ENCODE measurements around the gene DYNC2I2.

DYNC2I2 gene

GRCh38 chr9:128636024-128636390 lies 20.6 kb downstream of the DYNC2I2 start:
- DNase-seq (ENCODE audit: low read depth), result no peak

DNA sequence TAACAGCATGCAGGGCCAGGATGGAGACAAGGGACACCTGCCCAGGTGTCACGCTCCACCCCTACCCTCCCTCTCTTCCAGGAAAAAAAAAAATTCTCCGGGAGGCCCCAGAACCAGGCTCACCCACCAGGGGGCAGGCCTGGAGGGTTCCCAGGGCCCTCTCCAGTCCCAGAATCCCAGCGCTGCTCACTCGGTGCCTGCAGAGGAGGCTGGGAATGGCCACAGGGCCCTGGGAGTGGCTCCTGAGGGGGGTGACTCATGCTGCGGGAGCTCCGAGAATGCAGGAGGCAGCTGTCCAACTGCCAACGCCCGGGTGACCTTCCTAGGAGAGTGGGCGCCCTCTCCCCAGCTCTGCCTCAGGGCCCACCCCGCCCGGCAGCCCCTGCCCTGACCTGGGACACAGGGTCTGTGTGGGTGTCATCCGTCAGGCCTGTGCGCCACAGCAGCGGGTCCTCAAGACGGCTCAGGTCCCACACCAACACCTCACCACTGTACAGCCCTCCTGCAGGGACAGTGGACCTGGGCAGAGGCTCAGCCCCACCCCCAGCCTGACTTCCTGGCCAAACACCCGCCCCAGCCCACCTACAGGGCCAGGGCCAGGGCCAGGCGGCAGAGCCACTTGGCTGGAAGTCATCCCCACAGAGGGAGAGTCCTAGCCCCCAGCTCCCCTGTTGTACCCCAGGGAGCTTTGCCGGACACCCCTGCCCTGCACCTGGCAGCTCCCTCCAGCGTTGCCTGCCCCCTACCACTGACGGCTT lies 21.2 kb downstream of the DYNC2I2 start:
- DNase-seq (ENCODE audit: low read depth), result peak; percentile 96

GRCh38 chr9:128634651-128635262 lies 21.9 kb downstream of the DYNC2I2 start:
- no peak for DNase-seq (ENCODE audit: low read depth)

DNA sequence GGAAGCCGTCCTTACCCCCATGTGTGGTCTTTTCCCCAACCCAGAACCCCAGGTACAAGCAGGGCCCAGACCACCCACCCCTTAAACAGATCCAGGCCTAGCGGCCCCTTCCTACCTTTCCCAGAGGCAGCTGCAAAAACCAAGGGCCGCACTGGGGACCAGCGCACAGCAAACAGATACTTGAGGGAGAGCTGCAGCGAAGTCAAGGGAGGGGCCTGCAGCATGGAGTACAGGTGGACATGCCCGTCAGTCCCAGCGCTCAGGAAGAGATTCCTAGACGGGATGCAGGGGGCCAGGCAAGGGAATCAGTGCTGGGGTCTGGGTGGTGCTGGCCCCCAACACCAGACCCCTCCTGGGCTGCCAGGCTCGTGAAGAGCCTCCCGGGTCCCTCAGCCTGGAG lies 22.5 kb downstream of the DYNC2I2 start:
- DNase-seq (ENCODE audit: low read depth), result no peak

DNA sequence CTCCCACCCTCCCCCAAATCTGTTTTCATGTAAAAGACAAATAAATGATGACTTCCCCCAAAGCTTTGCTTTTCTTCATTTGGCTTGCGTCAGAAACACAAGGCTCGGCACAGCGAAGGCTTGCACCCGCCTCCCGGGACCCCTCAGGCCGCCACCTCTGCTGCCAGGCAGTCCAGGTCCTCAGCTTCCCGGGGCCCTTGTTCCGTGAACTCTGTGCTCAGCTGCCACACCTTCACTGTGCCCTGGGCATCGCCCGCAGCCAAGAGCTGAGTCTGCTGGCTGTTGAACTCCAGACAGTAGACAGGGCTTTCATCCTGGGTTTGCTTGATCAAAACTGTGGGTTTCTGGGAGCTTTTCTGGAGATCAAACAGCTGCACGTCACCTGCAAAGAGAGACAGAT lies 23.0 kb downstream of the DYNC2I2 start:
- DNase-seq (ENCODE audit: low read depth), result no peak

DNA sequence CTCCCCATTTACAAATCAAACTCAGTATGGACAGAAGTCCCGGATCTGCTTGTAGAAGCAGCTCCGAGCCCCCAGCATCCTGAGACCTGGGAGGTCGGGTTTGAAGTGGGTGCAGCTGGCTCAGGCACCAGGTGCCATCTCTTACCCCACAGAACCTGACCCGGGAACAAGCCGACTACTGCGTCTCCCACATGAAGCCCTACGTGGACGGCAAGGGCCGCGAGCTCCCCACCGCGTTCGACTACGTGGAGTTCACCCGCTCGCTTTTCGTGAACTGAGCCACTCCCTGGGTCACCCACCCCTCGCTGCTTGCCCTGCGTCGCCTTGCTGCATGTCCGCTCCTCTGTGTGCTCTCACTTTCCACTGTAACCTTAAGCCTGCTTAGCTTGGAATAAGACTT lies 23.6 kb downstream of the DYNC2I2 start:
- no peak for DNase-seq (ENCODE audit: low read depth)

DNA sequence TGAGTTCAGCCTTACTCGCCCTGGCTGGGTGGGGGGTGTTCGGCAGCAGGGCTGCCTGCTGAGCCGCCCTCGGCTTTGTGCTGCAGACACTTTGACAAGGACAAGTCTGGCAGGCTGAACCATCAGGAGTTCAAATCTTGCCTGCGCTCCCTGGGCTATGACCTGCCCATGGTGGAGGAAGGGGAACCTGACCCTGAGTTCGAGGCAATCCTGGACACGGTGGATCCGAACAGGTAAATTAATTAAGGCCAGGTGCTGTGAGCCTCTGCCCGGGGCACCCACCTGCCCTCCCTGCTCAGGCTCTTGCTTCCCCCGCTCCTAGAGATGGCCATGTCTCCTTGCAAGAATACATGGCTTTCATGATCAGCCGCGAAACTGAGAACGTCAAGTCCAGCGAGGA lies 24.2 kb downstream of the DYNC2I2 start:
- DNase-seq (ENCODE audit: low read depth), result no peak

DNA sequence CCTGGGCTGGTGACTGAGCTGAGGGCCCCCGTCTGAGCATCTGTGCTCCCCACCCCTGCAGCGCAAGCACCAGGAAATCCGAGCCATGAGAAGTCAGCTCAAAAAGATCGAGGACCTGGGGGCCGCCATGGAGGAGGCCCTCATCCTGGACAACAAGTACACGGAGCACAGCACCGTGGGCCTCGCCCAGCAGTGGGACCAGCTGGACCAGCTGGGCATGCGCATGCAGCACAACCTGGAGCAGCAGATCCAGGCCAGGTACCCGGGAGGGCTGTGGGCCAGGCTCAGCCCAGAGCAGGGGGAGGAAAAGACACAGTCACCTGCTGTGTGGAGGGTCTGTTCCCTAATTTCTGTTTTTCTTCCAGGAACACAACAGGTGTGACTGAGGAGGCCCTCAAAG lies 24.6 kb downstream of the DYNC2I2 start:
- DNase-seq (ENCODE audit: low read depth), result no peak

DNA sequence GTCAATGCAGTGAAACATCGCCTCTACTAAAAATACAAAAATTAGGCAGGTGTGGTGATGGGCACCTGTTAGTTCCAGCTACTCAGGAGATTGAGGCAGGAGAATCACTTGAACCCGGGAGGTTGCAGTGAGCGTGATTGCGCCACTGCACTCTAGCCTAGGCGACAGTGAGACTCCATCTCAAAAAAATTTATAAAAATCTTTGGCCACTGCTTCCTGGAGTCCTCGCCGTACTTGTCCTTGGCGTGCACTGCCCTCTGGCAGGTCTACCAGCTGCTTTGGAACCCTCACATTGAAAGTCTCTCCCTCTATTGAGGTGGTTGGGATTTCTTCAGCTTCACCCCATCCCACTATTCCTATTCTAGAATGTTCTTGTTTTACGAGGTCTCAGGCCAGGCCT lies 25.0 kb downstream of the DYNC2I2 start:
- no peak for DNase-seq (ENCODE audit: low read depth)

DNA sequence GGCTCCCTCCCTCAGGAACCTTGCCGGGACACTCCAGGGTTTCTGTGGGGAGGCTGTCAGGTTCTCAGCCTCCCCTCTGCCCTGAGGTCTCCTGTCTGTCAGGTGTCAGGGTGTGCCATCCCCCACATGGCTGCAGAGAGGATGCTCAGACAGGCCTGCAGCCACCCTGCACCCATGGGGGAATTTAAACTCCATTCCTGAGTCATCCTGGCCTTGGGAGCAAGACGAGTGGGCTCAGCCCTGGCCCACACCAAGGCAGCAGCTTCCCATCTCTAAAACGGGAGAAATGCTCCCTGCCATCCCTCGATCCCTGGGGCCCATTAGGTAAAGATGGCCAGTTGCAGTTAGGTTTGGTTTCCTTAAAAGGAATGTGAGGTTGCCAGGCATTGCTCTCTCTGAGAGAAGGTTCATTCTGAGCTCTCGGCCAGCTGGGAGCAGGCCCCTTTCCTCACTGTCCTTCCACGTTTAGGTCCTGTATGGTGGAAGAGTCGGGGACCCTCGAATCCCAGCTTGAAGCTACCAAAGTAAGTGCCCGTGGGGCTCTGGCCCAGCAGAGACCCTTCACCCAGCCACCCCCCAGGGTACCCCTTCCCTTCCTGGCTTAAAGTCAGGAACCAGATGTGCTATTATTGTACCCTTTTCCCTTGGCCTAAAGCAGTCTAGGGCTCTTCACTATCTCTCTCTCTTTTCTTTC lies 26.6 kb downstream of the DYNC2I2 start:
- no peak for DNase-seq (ENCODE audit: low read depth)

- DNase-seq (ENCODE audit: low read depth), result no peak
Measured at GRCh38 chr9:128629136-128629535, 27.5 kb downstream of the DYNC2I2 start.

- DNase-seq (ENCODE audit: low read depth), result no peak
Measured at GRCh38 chr9:128628471-128629048, 28.1 kb downstream of the DYNC2I2 start.

GRCh38 chr9:128627906-128628305 lies 28.7 kb downstream of the DYNC2I2 start:
- DNase-seq (ENCODE audit: low read depth), result no peak

GRCh38 chr9:128627127-128627715 lies 29.4 kb downstream of the DYNC2I2 start:
- no peak for DNase-seq (ENCODE audit: low read depth)

GRCh38 chr9:128626181-128626580 lies 30.5 kb downstream of the DYNC2I2 start:
- DNase-seq (ENCODE audit: low read depth), result no peak

- no peak for DNase-seq (ENCODE audit: low read depth)
Measured at GRCh38 chr9:128625391-128626146, 31.1 kb downstream of the DYNC2I2 start.

DNA sequence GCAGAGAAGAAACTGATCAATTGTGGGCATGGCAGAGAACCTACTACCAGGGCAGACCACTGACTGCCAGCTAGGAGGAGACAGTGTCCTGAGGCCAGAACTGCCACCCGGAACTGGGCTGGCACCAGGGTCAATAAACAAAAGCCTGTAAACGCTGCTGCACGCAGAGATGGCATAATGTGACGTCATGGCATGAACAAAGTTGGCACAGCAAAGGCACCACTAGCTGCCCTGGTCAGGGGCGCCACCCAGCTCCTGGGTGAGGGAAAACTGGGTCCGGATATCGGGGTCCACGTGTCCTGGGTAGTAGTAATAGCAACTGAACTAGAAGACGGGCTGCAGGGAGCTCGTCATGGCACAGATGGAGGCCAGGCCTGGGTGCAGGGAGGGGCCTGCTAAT lies 32.1 kb downstream of the DYNC2I2 start:
- DNase-seq (ENCODE audit: low read depth), result no peak

- no peak for DNase-seq (ENCODE audit: low read depth)
Measured at GRCh38 chr9:128621730-128622455, 34.8 kb downstream of the DYNC2I2 start.

GRCh38 chr9:128619779-128620178 lies 36.9 kb downstream of the DYNC2I2 start:
- DNase-seq (ENCODE audit: low read depth), result no peak

DNA sequence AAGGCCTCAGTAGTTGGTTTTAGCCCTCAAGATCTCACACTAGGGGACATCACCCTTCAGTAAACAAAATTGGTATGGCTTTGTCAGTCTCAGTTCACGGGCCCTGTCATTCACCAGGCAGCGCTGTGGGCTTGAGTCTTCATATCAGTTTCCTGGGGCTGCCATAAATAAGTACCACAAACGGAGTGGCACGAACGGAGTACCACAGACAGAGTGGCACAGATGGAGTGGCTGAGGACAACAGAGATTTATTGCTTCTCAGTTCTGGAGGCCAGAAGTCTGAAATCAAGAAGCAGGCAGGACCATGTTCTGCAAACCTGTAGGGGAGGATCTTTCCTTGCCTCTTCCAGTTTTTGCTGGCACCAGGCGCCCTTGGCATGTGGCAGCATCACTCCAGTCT lies 37.5 kb downstream of the DYNC2I2 start:
- DNase-seq (ENCODE audit: low read depth), result no peak

DNA sequence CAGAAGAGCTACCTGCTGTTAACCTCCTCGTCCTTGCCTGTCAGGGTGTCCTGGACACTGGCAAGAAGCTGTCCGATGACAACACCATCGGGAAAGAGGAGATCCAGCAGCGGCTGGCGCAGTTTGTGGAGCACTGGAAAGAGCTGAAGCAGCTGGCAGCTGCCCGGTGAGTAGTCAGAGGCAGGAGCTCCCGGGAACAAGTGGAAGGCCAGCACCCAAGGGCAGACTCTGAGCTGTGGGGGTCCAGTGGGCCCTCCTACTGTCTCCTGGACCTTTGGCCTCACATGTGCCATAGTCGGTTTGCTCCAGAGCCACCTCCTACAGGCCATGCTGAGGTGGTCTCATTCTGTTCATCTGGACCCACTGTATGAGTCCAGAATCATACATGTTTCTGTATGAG lies 38.7 kb downstream of the DYNC2I2 start:
- no peak for DNase-seq (ENCODE audit: low read depth)
